GM21717 (cell line): ENCODE measurements around the gene CSF2.

ENCODE experiments used
- ATAC-seq: cut with Tn5 transposase; IDR thresholded peaks from one replicate; pipeline ENCODE4 v1.9.1; 2021; ENCODE audit warnings: mild to moderate bottlenecking, moderate library complexity; ENCODE audit not compliant: unreplicated experiment

The CSF2 gene

GRCh38 chr5:132054697-132055440 is 18.7 kb upstream of the CSF2 start:
- ATAC-seq = no peak

GRCh38 chr5:132055441-132055807 is 18.2 kb upstream of the CSF2 start:
- ATAC-seq = no peak

GRCh38 chr5:132055808-132056609 is 17.6 kb upstream of the CSF2 start:
- ATAC-seq = no peak

- no peak for ATAC-seq
Observed at GRCh38 chr5:132056610-132057497, 16.7 kb upstream of the CSF2 start.

GRCh38 chr5:132057498-132058255 is 15.9 kb upstream of the CSF2 start:
- ATAC-seq = no peak

GRCh38 chr5:132058646-132059042 is 14.9 kb upstream of the CSF2 start:
- ATAC-seq = no peak

GRCh38 chr5:132059043-132059695 is 14.4 kb upstream of the CSF2 start:
- no peak for ATAC-seq

- no peak for ATAC-seq
Observed at GRCh38 chr5:132059696-132060500, 13.7 kb upstream of the CSF2 start.

- ATAC-seq = no peak
Observed at GRCh38 chr5:132060501-132061161, 13.0 kb upstream of the CSF2 start, which contains the start of gene IL3. Gene IL3, plus strand, starts transcription at chr5:132060655. Its CDS starts 52 bp downstream, at chr5:132060707.

- peak; percentile 63 for ATAC-seq
Observed at GRCh38 chr5:132063090-132063911, 10.3 kb upstream of the CSF2 start.

- ATAC-seq = no peak
Observed at GRCh38 chr5:132064140-132064539, 9.4 kb upstream of the CSF2 start.

- peak; percentile 78 for ATAC-seq
Observed at GRCh38 chr5:132064738-132065331, 8.8 kb upstream of the CSF2 start.

- ATAC-seq = no peak
Observed at GRCh38 chr5:132065351-132065937, 8.1 kb upstream of the CSF2 start.

- ATAC-seq = no peak
Observed at GRCh38 chr5:132065951-132066701, 7.5 kb upstream of the CSF2 start.

GRCh38 chr5:132066871-132067270 is 6.7 kb upstream of the CSF2 start:
- ATAC-seq = no peak

- no peak for ATAC-seq
Observed at GRCh38 chr5:132067451-132067850, 6.1 kb upstream of the CSF2 start.
